Posterior vena cava (tissue), 2 donors: ENCODE data around the gene DIP2C. TPM values are rescaled to one million over a fixed set of nuclear protein-coding genes. Genes with fewer than 3 reads are reported as not detected.

Source experiments
- DNase-seq: peaks from one replicate; pipeline ENCODE4 v3.0.0-alpha.2; 2020; ENCODE audit warnings: low spot score
- intact Hi-C, 2 donors: fragments of 100-400 bp; cut with DNase I; formaldehyde crosslinking; loops; one replicate each; pipeline versions ENCODE4 v1.14.1 to v1.14.2; 2022 to 2023
- total RNA-seq, 2 donors: library from RNA; stranded (reverse); fragmentation: NEBNext Ultra II Directional; extraction: Animal tissue kit (Norgen Biotek cat#: 25700); gene quantifications; one replicate each; pipeline ENCODE4 v1.2.1, GENCODE V29; 2021
- donor health status: DM: yes; HTN: yes; CAD: no.
- donor health status: DM: yes; HTN: yes; CAD: no.

The DIP2C gene
- total RNA-seq, 2 donors from 2014 or later = 39.3 to 45.6 TPM

DNA sequence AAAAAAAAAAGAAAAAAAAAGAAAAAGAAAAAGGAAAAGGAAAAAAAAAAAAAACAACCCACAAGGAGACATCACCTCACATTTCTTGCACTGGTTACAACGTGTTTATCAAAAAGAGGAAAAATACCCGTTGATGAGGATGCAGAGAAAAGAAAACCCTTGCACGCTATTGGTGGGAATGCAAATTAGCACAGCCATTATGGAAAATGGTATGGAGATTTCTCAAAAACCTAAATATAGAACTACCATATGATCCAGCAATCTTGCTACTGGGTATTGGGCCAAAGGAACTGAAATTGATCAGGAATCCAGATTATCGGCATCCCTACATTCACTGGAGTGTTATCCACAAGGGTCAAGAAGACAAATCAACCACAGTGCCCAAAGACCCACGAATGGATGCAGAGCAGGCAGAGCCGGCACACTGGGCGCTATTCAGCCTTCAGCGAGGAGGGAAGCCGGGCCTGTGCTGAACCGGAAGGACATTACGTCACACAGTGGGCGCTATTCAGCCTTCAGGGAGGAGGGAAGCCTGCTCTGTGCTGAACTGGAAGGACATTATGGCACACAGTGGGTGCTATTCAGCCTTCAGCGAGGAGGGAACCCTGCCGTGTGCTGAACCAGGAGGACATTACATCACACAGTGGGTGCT is 295.6 kb downstream of the DIP2C start:
- no peak for DNase-seq
- intact Hi-C loops = no loop called here

DNA sequence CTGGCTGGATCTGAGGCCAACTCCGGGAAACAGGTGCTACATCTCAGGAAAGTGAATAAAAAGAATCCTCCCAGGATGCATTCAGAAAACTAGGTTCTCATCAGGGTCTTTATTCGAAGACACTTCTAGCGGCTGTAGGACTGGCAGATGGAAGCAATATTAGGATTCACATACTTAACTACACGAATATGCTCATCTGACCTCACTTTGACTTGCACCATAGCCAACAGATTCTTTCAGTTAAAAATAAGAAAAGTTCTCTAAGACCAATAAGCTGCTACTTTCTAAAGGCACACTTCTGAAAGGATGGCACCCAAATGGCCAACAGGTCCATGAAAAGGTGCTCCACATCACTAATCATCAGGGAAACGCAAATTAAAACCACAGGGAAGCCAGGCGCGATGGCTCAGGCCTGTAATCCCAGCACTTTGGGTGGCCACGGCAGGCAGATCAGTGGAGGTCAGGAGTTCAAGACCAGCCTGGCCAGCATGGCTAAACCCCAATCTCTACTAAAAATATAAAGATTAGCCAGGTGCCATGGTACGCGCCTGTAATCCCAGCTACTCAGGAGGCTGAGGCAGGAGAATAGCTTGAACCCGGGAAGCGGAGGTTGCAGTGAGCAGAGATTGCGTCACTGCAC is 296.2 kb downstream of the DIP2C start:
- no peak for DNase-seq
- intact Hi-C loops = no loop called here

DNA sequence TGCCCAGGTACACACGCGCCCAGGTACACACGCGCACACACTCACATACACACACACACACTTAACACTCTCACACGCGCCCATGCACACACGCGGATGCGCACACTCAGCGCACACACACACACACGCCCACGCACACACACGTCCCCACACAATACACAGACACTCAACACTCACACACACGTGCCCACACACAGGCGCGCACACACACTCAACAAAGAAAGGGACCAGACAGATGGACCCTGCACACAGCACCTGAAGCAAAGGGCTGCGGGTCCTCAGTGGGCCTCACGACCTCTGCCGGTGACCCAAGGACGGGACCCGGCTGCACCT is 296.8 kb downstream of the DIP2C start:
- intact Hi-C loops = no loop called here
- DNase-seq = no peak

DNA sequence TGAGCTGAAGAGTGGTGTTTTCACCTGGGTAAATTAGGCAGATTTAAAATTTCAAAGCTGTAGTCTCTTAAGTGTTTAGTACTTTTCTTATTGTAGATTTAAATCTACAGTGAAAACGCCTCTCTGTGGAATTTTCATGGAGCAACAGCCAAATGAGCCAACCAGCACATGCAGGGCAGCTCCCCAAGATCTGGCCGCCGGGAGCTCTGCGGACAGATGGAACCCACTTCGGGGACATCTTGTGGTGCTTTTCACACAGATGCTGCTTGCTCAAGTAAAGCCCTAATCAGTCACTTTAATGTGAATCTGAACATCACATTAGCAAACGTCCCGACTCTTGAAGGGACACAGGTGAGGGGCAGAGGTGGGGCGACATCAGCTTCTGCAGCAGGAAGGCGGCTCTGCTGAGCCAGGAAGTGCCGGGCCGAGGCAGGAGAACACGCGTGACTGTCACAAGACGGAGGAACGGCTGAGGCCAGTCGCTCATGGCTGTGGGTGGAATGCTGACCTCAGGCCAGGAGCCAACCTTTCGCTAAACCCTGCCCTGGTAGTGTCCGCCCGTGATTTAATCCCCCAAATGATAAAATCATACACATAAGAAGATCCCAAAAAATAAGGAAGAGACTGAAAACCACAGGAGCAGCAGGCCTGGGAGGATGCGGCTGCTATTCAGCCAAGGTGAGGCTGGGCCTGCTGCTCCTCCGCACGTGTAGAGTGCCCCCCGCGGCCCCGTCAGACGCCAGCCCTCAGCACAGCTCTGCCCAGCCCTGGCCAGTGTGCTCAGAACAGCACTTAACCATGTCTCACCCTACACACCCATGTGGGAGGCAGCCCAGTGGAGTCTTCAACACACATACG is 297.4 kb downstream of the DIP2C start:
- no peak for DNase-seq
- intact Hi-C loops = no loop called here

DNA sequence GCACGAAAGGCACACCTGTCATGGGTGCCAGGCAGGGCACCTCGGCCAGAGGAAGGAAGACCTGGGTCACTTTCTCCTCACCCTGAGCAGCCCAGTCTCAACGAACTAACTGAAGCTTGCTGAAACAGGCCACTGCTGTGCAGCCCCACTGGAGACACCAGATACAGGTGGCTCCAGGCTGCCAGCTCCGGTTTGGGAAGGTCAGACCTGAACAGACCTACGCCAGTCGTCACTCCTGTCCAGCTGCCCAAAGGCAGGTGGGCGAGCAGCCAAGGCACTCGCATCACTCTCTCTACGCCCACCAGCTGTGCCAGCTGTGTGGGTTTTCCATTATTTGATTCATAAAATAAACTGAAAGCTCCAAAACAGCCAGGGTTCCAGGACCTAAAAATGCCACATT is 298.2 kb downstream of the DIP2C start:
- intact Hi-C loops = no loop called here
- no peak for DNase-seq

DNA sequence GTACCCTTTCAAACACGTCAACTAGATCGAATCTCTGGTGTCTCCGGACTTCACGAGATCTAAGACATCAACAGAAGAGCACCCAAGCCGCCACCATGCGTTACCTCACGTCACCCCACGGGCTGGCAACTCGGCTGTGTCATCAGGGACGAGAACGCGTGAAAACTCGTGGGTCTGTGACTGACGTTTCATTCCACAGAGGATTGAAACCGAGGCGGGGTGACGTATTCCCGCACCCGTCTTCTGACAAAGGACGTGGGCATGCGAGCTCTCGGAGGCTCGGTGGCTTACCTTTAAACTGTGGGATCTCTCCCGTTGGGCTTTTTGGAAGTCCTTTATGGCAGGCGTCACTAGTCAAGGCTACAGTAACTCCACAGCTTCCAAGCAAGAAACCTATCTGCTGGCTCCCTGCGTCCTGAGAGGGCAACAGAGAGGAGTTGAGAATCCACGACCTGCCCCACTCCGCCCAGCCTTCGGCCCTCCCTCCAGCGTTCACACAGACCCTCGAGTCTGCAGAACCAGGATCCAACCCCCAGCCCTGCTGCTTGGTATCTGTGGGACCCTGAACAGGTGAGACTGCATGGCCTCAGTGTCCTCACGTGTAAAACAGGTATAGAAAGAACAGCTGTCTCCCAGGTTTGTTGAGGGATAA is 298.9 kb downstream of the DIP2C start:
- no peak for DNase-seq
- intact Hi-C loops = no loop called here

DNA sequence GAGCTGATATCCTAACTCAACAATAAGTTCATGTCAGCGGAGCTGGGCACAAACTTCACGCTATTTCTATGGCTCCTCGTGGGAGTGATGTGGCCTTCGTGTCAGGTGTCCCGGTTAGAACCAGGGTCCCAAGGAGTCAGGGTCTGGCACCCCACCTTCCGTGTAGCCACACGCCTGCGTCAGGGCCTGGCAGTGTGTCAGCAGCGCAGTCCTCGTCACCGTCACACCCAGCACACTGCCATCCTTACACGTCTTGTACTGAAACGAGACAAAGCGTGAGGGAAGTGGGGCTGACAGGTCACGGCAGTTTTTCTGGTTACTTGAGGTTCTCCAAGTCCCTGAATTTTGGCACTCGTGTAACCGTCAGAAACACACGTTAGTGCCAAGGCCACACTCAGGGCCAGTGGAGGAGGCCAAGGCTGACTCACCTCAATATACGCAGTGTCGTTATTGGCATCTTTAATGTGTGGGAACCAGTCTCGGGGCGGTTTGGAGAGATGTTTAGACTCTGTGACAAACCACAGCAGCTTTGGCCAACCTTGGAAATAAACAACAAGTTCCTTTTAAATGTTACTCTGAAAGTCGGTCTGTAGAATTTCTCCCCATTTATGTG is 299.5 kb downstream of the DIP2C start:
- DNase-seq = no peak
- intact Hi-C loops = no loop called here

DNA sequence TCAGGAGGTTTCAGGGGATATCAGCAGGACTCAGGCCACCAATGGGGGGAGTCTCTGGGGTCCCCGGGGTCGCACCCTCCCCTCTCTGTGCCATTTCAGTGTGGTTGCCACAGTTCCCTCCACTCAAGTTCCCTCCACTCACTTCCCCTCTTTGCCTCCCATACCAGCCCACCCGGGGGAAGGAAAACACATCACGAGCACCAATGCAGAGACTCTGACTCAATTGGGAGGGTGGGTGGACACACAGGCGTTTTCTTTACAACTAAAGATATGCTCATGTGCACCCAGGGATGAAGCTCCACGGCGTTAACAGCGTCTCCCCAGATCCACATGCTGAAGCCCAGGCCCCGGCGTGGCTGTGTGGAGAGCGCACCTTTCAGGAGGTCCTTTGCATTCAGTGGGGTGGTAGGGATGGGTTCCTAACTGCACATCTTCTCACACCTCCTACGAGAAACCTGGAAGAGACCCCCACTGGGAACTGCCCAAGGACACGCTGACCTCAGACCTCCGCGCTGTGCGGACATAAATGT is 300.1 kb downstream of the DIP2C start:
- intact Hi-C loops = no loop called here
- DNase-seq = no peak

DNA sequence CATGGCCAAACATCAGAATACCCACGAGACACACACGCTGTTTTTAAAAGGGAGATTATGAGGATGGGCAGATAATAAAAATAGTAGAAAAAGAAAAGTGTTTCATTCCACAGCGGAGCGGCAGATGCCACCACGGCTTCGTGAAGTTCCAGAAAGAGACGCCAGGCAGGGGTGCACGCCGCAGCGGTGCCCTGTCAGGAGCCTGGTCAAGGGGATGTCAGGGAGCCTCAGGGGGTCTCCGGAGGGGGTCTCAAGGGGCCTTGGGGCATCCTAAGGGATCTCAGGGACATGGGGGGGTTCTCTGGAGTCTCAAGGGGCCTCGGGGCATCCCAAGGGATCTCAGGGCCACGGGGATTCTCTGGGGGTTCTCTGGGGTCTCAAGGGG is 300.8 kb downstream of the DIP2C start:
- DNase-seq = no peak
- intact Hi-C loops = no loop called here

DNA sequence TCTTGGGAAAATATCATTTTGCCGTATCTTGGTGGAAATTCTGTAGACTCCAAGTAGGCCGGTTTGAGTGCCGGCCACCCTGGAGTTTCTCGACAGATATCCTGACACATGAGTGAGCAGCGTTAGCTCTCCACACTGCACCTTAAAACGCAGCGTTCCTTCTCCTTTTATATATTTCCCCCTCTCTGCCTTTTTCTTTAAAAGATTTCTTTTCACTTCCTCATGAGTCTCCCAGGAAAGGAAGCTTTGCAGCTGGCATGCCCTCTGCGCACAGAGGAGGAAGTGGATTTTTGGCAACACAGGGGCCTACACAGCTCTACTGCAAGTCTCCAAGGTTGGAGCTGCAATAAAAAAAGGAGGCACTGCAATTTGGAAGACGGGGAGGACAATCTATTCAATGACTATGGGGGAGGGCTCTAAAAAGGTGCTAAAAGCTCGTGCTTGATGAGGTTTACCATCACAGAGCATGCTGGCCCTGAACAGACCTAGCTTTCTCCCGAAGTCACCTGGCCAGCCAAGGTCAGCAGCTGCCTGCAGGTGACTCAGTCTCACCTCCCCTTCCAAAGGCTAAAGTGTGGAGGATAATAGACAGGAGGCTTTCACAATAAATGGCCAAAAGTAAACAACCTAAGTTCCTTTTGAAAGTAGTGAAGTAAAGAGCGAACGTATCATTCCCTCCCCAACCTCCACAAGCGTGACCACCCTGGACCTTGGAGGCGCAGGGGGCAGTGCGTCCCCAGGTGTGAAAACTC is 301.4 kb downstream of the DIP2C start:
- intact Hi-C loops = no loop called here
- no peak for DNase-seq

DNA sequence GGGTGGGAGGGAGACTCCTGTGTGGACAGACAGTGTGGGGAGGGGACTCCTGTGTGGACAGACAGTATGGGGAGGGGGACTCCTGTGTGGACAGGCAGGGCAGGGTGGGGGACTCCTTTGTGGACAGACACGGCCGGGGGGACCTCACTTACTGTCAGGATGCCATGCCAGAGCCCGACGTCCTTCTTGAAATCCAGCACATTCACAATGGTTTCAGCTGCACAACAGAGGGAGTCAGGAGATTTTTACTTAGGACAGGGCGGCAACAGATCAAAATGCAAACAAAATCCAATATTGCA is 301.9 kb downstream of the DIP2C start:
- no peak for DNase-seq
- intact Hi-C loops = no loop called here

DNA sequence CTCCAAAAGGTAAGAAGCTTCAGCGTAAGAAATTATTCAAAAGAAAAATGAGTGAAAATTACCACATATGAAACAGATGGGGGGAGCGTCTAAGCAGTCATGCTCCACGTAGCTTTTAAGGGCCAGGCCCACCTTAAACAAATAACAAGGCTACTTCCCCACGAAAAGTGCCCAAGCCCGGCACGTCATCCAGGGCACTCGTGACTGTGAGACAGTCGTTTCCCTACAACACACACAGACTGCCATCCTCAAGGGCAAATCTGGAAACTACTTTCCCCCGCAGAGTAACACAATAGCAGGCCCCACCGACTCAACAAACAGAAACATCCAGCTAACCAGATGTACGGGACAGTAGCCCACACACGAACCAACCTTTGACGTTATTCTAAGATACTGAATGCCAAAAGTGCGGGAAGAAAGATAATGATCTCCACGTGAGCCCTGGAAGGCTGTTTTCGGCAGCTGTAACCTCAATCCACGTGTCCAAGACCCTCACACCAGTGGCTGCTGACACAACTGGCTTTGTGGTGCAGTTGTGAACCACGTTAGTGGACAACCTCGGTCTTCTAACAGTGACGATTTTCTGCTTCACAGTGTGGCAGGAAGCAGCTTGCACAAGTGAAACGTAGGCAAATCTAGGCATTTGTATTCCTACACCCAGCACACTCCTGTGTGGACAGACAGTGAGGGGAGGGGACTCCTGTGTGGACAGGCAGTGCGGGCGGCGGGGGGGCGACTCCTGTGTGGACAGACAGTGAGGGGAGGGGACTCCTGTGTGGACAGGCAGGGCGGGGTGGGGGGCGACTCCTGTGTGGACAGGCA is 302.5 kb downstream of the DIP2C start:
- no peak for DNase-seq
- intact Hi-C loops = no loop called here

DNA sequence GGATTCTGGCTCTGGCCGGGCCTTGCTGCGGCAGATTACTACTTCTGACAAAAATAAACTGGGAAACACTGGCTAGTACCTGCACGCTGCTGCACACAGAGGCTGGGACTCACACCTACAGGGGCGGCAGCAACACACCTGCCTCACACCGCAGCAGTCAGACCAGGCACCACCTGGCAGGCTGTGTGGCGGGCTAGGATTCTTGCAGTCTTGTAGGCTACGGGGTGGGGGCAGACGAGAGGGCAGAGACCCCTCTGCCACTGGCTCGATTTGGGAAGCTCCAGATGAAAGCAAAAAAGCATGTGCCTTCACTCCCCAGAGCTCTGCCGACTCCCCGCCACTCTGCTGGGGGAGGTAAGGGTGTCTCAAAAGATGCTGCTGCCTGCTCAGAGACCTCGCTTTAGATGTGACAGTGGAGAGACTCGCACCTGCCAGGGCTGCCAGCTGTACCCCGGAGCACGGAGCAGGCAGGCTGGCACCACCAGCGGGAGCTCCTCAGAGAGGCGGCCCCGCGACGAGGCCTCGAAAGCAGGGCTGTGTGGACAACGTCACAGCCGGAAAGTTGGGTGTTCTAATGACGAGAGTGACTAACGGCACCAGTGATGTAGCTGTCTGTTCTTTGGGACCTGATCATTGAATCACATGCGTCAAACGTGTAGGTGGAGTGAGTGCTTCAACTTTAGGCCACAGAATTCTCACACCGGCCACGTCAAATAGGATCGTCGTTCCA is 303.7 kb downstream of the DIP2C start:
- DNase-seq = no peak
- intact Hi-C loops = no loop called here

DNA sequence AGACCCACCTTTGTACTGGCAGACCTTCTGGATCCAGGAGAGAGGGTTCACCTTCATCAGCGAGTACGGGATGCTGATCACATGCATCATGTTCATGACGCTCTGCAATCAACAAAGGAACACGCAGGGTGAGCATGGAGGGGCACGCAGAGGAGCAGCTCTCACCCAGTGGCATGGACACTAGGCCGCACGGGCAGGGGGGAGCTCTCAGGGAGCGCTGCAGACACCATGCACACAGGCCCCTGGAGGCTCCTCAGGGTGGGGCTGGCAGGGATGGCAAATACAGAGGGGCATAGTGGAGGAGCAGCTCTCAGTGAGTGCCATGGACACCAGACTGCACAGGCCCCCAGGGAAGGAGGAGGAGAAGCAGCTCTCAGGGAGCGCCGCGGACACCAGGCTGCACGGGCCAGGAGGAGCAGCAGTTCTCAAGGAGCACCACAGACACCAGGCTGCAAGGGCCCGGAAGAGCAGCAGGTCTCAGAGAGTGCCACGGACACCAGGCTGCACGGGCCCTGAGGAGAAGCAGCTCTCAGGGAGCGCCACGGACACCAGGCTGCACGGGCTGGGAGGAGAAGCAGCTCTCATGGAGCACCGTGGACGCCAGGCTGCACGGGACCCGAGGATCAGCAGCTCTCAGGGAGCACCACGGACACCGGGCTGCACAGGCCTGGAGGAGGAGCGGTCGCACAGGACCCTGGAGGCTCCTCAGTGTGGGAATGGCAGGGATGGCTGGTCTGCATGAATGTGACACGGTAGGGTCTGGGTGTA is 304.7 kb downstream of the DIP2C start:
- intact Hi-C loops = no loop called here

DNA sequence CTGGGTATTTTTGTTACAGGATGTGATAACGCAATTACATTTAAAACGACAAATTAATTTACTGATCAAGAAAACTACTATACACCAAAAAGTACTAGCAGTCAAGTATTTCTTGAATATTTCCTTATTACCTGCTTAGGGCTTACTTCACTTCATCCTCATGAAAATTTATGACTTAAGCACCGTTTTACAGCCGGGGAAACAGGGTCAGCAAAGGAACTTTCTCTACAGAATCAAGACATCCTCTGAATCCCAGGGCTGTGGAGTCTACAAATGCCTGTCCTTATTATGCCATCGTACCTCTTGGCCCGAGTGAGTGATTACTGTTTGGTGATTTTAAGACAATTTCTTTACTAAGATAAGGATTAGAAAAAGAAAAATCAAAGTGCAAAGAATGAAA is 305.9 kb downstream of the DIP2C start:
- DNase-seq = no peak
- intact Hi-C loops = no loop called here

More for the DNA sequence above, 304.7 kb downstream of the DIP2C start:
- no peak for DNase-seq

DNA sequence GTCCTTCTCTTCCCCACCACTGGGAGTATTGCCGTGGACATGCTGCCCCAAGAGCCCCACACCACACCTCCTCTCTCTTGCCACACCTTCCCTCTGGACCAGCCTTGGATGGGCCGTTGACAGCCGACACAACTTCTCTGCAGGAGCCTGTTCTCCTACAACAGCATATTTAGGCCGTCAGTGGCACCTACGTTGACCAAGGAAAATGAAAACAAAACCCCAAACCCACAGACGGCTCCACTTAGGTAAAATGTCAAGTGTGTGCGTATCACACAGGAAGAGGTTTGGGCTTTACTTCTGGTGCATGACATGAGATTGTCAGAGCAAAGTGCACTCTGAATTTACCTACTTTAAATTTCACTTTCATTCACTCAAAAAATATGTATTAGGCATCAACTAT is 307.7 kb downstream of the DIP2C start:
- intact Hi-C loops = no loop called here

DNA sequence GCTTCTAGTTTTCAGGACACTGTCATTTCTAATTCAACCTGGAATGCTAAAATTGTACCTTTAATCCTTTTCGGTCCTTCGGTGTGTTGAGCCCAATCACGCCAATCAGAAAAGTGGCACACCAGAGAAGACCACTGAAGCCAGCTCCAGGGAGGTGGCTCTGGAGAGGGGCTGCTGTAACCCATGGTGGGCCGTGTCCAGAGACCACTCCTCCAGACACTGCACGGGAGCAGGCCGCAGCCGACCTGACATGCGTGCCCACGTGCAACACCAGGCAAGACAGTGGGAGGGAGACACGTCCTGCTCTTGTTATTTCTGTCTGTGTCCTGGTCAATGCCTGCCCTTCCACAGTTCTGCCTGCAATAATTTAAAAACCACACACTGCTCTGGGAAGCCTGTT is 308.1 kb downstream of the DIP2C start:
- no peak for DNase-seq
- intact Hi-C loops = no loop called here

More for the DNA sequence above, 307.7 kb downstream of the DIP2C start:
- DNase-seq = no peak
